ENCODE data around the gene SGCD.
"Not testable (repeated sequence)": the region's sequence is repeated elsewhere in the genome, so short reads cannot be mapped to it uniquely, and the experiment has no call there.

SGCD gene

GRCh38 chr5:156589104-156589945 lies 262.4 kb downstream of the SGCD start:
- DNase-seq, result no peak

- DNase-seq, result no peak
Measured at GRCh38 chr5:156589946-156590216, 262.9 kb downstream of the SGCD start.

- DNase-seq, result no peak
Measured at GRCh38 chr5:156590978-156591377, 264.0 kb downstream of the SGCD start.

GRCh38 chr5:156591631-156592030 lies 264.7 kb downstream of the SGCD start:
- no peak for DNase-seq

GRCh38 chr5:156593546-156593945 lies 266.6 kb downstream of the SGCD start:
- no peak for DNase-seq

- no peak for DNase-seq
Measured at GRCh38 chr5:156594406-156594805, 267.4 kb downstream of the SGCD start.

DNA sequence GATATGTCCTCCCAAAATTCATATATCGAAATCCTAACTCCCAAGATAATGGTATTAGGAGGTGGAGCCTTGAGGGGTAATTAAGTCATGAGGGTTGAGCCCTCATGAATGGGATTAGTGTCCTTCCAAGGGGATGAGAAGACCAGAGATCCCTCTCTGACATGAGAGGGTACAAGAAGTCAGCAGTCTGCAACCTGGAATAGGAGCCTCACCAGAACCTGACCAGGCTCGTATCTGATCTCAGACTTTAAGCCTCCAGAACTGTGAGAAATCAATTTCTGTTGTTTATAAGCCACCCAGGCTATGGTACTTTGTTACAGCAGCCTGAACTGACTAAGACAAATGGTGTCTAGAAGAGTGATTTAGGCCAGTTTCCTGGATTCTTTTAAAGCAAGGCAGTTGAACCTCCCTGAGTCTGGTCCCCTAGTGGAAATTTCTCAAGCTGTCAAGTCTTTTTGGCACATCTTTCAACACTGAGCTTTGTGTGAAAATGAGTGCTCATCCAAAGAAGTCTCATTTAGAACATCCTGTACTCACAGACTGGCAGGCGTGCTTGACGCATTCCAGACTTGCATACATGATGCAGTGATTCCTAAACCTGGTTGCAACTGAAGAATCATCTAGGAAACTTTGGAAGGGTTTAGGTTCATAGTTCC lies 268.3 kb downstream of the SGCD start:
- no peak for DNase-seq

DNA sequence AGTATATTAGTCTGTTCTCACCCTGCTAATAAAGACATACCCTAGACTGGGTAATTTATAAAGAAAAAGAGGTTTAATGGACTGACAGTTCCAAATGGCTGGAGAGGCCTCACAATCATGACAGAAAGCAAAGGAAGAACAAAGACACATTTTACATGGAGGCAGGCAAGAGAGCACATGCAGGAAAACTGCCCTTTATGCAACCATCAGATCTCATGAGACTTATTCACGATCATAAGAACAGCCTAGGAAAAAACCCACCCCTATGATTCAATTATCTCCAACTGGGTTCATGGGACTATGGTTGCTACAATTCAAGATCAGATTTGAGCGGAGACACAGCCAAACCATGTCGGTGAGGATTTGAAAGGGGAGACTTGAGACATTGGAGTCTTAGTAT lies 270.3 kb downstream of the SGCD start:
- DNase-seq, result no peak

GRCh38 chr5:156598964-156599363 lies 272.0 kb downstream of the SGCD start:
- no peak for DNase-seq

- not testable (repeated sequence) for DNase-seq
Measured at GRCh38 chr5:156610582-156610981, 283.6 kb downstream of the SGCD start.

DNA sequence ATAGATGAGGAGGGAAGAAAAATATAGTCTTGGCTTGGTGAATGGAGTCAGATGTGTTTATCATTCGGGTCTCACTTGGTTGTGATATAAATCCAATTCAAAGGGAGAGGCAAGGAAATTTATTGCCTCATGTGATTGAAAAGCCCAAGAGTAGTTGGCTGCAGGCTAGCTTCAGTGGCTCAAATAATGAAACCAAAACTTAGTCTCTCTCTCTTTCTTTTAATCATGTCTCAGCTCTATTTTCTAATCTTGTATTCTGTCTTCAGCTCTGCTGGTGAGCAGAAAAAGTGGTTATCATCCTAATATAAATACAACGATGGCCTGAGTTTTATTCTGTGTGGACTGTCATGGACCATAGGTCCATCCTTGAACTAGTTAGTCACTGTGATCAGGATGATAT lies 288.9 kb downstream of the SGCD start:
- no peak for DNase-seq

DNA sequence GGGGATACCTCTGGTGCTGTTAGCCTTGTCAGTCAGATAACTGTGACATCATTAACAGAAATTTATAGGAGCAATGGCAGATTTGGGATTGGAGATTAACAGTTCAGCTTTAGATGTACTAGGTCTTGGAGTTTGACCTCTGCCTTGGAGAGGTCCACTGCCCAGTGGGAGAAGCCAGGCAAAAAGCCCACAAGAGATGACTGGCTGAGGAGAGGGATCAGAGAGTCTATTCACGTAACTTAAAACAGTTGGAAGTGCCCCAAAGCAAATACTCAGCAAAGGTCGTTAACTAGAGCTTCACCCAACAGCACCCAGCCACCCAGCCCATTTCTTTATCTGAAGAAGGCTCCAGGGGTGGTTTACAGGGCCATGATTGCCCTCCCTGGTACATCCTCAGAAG lies 290.5 kb downstream of the SGCD start:
- DNase-seq, result no peak

GRCh38 chr5:156618601-156619000 lies 291.6 kb downstream of the SGCD start:
- DNase-seq, result no peak

GRCh38 chr5:156621719-156622118 lies 294.8 kb downstream of the SGCD start:
- no peak for DNase-seq

DNA sequence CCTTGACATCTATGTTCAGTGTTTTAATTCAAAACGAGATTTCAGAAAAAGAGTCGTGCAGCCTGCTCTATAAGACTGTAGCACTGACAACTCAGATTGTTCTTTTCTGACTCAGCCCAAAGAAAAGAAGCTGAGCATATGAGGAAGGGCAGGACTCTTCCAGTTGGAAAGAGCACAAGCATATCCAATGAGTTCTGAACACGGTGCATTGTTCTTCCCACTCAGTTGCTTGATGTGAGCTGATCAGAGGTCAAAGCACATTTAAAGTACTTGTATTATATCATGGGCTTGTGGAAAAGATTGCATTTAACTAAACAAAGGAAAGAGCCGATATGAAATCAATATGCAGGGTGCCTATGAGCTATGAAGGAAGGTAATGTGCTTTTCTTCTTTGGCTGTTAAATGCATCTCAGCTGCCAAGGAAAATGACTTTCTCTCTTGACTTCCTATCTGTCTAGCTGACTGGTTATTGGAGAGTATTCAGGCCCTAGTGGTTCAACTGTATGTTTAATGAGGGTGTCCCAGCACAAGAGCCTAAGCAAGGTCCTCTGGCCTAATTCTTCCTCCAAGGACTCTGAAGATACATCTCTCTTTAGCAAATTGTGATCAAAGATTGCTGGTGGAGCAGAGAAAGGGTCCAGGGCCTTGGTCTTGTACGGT lies 296.5 kb downstream of the SGCD start:
- no peak for DNase-seq

DNA sequence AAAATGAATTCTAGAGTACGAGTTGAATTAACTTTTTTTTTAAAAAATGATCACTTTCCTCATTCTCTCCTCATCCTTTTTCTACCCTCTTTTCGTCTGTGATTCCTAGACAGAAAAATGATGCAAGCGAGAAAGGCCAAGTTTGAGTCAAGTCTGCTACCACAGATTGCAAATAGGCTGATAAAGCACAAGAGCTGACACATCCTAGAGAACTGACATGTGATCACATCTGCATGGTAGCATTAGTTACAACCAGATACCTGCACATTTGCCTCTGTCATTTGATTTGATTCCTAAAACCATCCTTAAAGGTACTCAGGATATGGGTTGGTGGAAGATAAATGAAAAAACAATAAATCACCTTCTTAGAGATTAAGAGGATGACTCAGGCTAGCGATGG lies 297.7 kb downstream of the SGCD start:
- DNase-seq, result no peak

GRCh38 chr5:156628421-156628820 lies 301.5 kb downstream of the SGCD start:
- DNase-seq, result no peak

- DNase-seq, result no peak
Measured at GRCh38 chr5:156631005-156631404, 304.0 kb downstream of the SGCD start.

GRCh38 chr5:156634301-156634700 lies 307.3 kb downstream of the SGCD start:
- no peak for DNase-seq

- no peak for DNase-seq
Measured at GRCh38 chr5:156640691-156641241, 313.8 kb downstream of the SGCD start.

- no peak for DNase-seq
Measured at GRCh38 chr5:156641686-156642085, 314.7 kb downstream of the SGCD start.

- DNase-seq, result no peak
Measured at GRCh38 chr5:156647034-156647451, 320.1 kb downstream of the SGCD start.

DNA sequence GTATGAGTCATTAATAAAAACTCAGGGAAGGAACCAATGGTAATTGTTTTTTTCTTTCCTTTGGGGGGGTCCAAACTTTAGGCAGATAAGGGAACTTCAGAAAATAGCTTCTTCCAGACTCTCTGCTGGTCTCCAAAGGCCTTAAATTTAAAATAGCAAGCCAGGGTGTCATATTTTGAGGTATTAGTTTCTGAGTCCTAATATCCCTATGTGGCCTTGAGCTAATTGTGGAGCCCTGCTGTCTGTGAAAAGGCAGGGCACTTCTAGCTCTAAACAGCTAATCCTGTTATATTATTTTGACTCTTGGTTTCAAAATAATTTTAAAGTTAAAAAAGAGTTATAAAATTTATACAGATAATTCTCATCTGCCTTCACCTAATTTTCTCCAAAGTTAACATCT lies 327.5 kb downstream of the SGCD start:
- no peak for DNase-seq

DNA sequence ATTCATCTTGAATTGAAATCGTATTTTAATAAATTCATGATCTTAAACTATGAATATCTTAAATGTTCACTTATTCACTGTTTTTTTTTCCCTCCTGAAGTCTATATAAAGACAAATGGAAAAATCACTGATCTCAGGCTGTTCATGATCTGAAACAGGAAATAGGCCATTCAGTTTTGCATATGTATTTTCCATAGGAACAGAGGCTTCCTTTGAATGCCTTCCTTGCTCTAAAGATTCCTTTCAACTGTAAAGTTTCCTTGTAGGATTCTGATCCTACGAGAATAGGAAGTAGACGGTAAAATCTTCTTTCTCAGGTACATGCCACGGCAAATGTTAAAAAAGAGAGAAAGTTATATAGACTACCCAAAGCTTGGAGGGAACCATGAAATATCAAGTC lies 328.8 kb downstream of the SGCD start:
- DNase-seq, result no peak

All from NCI-H1105 (cell line).